Retinal pigment epithelial cell (primary cell): ENCODE results near the gene OR8I2.
"Not testable (repeated sequence)": the region's sequence is repeated elsewhere in the genome, so short reads cannot be mapped to it uniquely, and the experiment has no call there.

Source experiments
- DNase-seq: peaks from one replicate; pipeline ENCODE4 v3.0.0-alpha.2; 2010; ENCODE audit warnings: low read depth
- H3K4me3 ChIP-seq: 2 replicates; pipeline ENCODE4 v1.5.1; 2011; ENCODE audit warnings: mild to moderate bottlenecking, low read length, control low read depth, moderate library complexity
- CTCF ChIP-seq: conservative IDR thresholded peaks from 2 replicates; pipeline ENCODE4 v1.5.1; 2011; ENCODE audit warnings: low read depth, low read length, control low read depth, inconsistent platforms

OR8I2 gene

GRCh38 chr11:56103210-56103737, 10.2 kb downstream of the OR8I2 start, which contains the start of gene OR8H2:
OR8H2 (plus strand) TSS chr11:56103687; CDS start chr11:56105043, 1,356 bp downstream.
- no peak within 1 kb of the TSS for H3K4me3 ChIP-seq
- no peak for DNase-seq
- no peak for TF ChIP-seq CTCF

- TF ChIP-seq CTCF: no peak
- H3K4me3 ChIP-seq: no peak within 1 kb of the TSS
- DNase-seq: no peak
Measured at GRCh38 chr11:56122073-56122472, 29.0 kb downstream of the OR8I2 start, which contains the start of gene OR8H3. OR8H3 (plus strand) TSS chr11:56122373; CDS start chr11:56122373, 0 bp downstream.

- H3K4me3 ChIP-seq: no peak within 1 kb of the TSS
- TF ChIP-seq CTCF: no peak
Measured at GRCh38 chr11:56140151-56140661, 47.1 kb downstream of the OR8I2 start, which contains the start of gene OR8J3. OR8J3 (minus strand) TSS chr11:56140201; CDS start chr11:56137718, 2,483 bp downstream.

GRCh38 chr11:56143681-56144080, 50.6 kb downstream of the OR8I2 start:
- DNase-seq, H3K4me3 ChIP-seq: not testable (repeated sequence)

More at GRCh38 chr11:56140151-56140661, 47.1 kb downstream of the OR8I2 start, which contains the start of gene OR8J3:
- DNase-seq: no peak
